HEK293 (cell line): ENCODE results near the gene RASSF8.
A peak's percentile ranks its signal among the peaks of the same experiment; 100 is the strongest.

ENCODE experiments used
- CTCF ChIA-PET: fragments of 350-600 bp; formaldehyde crosslinking; extraction: SDS; loops from one replicate; lab custom pipeline; 2021; ENCODE audit warnings: antibody characterized with exemption; lab: Yijun Ruan, JAX
- POLR2A ChIA-PET: fragments of 300-600 bp; formaldehyde crosslinking; extraction: SDS; loops from one replicate; lab custom pipeline; 2020; ENCODE audit warnings: antibody characterized with exemption, inconsistent platforms; lab: Yijun Ruan, JAX
- H3K27ac ChIP-seq: fragments of 200-500 bp; sonication (Bioruptor generic); 2 replicates; pipeline ENCODE4 v1.5.1; 2014; ENCODE audit warnings: low read depth, low read length, control low read depth, inconsistent platforms; ENCODE audit errors: extremely low read depth
- H3K36me3 ChIP-seq, 2 experiments: fragments of 200-500 bp in 1 of 2; sonication (Bioruptor generic) in 1 of 2; 1 replicate in 1 of 2; 2 replicates in 1 of 2; pipeline ENCODE4 v1.5.1; 2014 to 2017; ENCODE audit warnings: inconsistent platforms in 2 of 2, low read length in 2 of 2; ENCODE audit not compliant: control insufficient read depth in 2 of 2, insufficient read depth in 1 of 2
- H3K4me1 ChIP-seq: fragments of 200-500 bp; sonication (Bioruptor generic); 2 replicates; pipeline ENCODE4 v1.5.1; 2014; ENCODE audit warnings: mild to moderate bottlenecking, low read length, inconsistent platforms; ENCODE audit not compliant: control insufficient read depth, insufficient read depth
- H3K4me3 ChIP-seq: 2 replicates; pipeline ENCODE4 v1.5.1; 2011; ENCODE audit warnings: low read depth, mild to moderate bottlenecking, control low read depth, low read length, moderate library complexity
- H3K9me3 ChIP-seq: fragments of 200-500 bp; sonication (Bioruptor generic); 2 replicates; pipeline ENCODE4 v1.5.1; 2014; ENCODE audit warnings: low read depth, low read length, inconsistent platforms; ENCODE audit not compliant: control insufficient read depth, insufficient read depth
- BCL6B ChIP-seq: fragments of 450-650 bp; formaldehyde crosslinking; IDR thresholded peaks from 2 replicates; pipeline ENCODE4 v1.5.1; 2017; ENCODE audit warnings: missing biosample characterization, missing genetic modification characterization
- CTCF ChIP-seq: fragments of 450-650 bp; formaldehyde crosslinking; IDR thresholded peaks from 2 replicates; pipeline ENCODE4 v1.5.1; 2016; ENCODE audit warnings: missing biosample characterization, missing genetic modification characterization
- HOXA7 ChIP-seq: sonication (generic); formaldehyde crosslinking; IDR thresholded peaks from 2 replicates; pipeline ENCODE4 v1.8.1; 2022; ENCODE audit warnings: missing genetic modification reagents, borderline replicate concordance
- INSM2 ChIP-seq: fragments of 450-650 bp; formaldehyde crosslinking; IDR thresholded peaks from 2 replicates; pipeline ENCODE4 v1.5.1; 2016; ENCODE audit warnings: missing biosample characterization, missing genetic modification characterization
- ZBTB1 ChIP-seq: fragments of 450-650 bp; formaldehyde crosslinking; IDR thresholded peaks from 2 replicates; pipeline ENCODE4 v1.5.1; 2016; ENCODE audit warnings: missing biosample characterization, missing genetic modification characterization
- ZBTB48 ChIP-seq: fragments of 450-650 bp; formaldehyde crosslinking; IDR thresholded peaks from 2 replicates; pipeline ENCODE4 v1.5.1; 2016; ENCODE audit warnings: missing biosample characterization, missing genetic modification characterization
- ZBTB8A ChIP-seq: fragments of 450-650 bp; formaldehyde crosslinking; IDR thresholded peaks from 2 replicates; pipeline ENCODE4 v1.5.1; 2016; ENCODE audit warnings: missing biosample characterization, missing genetic modification characterization
- ZNF280C ChIP-seq: fragments of 450-650 bp; formaldehyde crosslinking; IDR thresholded peaks from 2 replicates; pipeline ENCODE4 v1.5.1; 2016; ENCODE audit warnings: missing biosample characterization, missing genetic modification characterization
- ZNF433 ChIP-seq: fragments of 450-650 bp; formaldehyde crosslinking; IDR thresholded peaks from 2 replicates; pipeline ENCODE4 v1.5.1; 2016; ENCODE audit warnings: missing biosample characterization, missing genetic modification characterization, low read depth
- ZNF488 ChIP-seq: fragments of 450-650 bp; formaldehyde crosslinking; IDR thresholded peaks from 2 replicates; pipeline ENCODE4 v1.5.1; 2016; ENCODE audit warnings: missing biosample characterization, missing genetic modification characterization
- ZNF501 ChIP-seq: fragments of 450-650 bp; formaldehyde crosslinking; IDR thresholded peaks from 2 replicates; pipeline ENCODE4 v1.5.1; 2016; ENCODE audit warnings: missing biosample characterization, missing genetic modification characterization
- ZNF548 ChIP-seq: fragments of 450-650 bp; formaldehyde crosslinking; IDR thresholded peaks from 2 replicates; pipeline ENCODE4 v1.5.1; 2016; ENCODE audit warnings: missing biosample characterization, missing genetic modification characterization
- ZNF561 ChIP-seq: fragments of 450-650 bp; IDR thresholded peaks from 2 replicates; pipeline ENCODE4 v1.5.1; 2018; ENCODE audit warnings: missing biosample characterization, missing genetic modification characterization, borderline replicate concordance
- ZNF600 ChIP-seq: fragments of 450-650 bp; formaldehyde crosslinking; IDR thresholded peaks from 2 replicates; pipeline ENCODE4 v1.5.1; 2016; ENCODE audit warnings: missing biosample characterization, missing genetic modification characterization
- ZNF670 ChIP-seq: fragments of 450-650 bp; formaldehyde crosslinking; IDR thresholded peaks from 2 replicates; pipeline ENCODE4 v1.5.1; 2016; ENCODE audit warnings: missing biosample characterization, missing genetic modification characterization, low read depth
- ZNF777 ChIP-seq: fragments of 450-650 bp; formaldehyde crosslinking; IDR thresholded peaks from 2 replicates; pipeline ENCODE4 v1.5.1; 2017; ENCODE audit warnings: missing biosample characterization, missing genetic modification characterization, borderline replicate concordance
- ZSCAN5A ChIP-seq: fragments of 450-650 bp; formaldehyde crosslinking; IDR thresholded peaks from 2 replicates; pipeline ENCODE4 v1.5.1; 2016; ENCODE audit warnings: missing biosample characterization, missing genetic modification characterization
- TF ChIP-seq, protein P1 (sequence below): fragments of 450-650 bp; formaldehyde crosslinking; IDR thresholded peaks from 2 replicates; pipeline ENCODE4 v1.5.1; 2016; ENCODE audit warnings: missing biosample characterization, missing genetic modification characterization

Gene RASSF8

DNA sequence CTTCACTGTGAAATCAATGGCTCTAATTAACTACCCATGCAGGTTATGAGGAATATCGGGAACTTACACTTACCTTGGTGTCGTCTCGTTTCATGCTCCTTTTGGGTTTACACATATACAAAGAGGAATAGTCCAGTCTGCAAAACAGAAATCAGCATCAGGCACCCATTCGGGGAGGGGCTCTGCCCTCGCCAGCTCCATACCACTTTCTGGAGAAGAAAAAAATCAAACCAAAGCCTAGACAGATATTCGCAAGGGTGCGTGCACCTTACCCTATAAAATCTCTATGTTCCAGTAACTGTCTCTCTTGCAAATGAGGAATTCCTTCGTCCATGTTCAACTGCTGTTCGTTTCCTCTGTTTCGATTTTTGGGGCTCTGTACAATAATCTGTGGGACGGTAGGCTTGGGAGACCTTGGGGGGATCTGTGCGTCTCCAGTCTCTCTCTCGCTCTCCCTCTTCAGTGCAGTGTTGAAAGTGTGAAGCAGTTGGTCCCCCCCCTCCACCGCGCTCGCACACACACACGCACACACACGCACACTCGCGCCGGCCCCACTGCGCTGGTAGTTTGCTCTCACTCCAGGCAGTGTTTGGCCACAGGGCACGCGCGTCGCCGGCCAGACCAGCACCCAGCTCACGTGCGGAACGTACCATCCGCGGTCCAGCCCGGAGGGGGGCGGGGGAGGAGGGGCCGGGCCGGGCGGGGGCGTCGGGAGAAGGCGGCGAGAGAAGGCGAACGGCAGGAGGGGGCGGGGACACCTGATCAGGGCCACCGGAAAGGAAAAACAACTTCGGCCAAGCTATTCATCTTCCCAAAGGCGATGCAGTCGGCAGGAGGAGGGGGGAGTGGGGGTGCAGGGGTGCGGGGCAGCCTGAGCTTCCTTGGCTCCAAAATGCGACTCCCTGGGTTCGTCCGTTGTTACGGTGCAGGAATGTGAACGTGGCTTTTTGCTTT lies 166.2 kb downstream of the RASSF8 start, which contains the start of gene BHLHE41 (continued):
- no peak for TF ChIP-seq ZNF777 (tag by site-specific recombination)

GRCh38 chr12:26125400-26126339 lies 167.2 kb downstream of the RASSF8 start:
- H3K9me3 ChIP-seq: no peaks in the 10 kb centered on the region
- no peaks in the 10 kb centered on the region for H3K36me3 ChIP-seq
- H3K4me3 ChIP-seq: peak overlapping the region; percentile 43
- CTCF ChIA-PET: interaction anchor here (0.7 to 1.2 kb wide), 2 partner anchors 96 to 314 kb away, joined by 3 read pairs; no protein-coding TSS in a partner anchor
- H3K27ac ChIP-seq: peak overlapping the region; percentile 93
- H3K4me1 ChIP-seq: peaks cover 9% of the 10 kb centered on the region
- POLR2A ChIA-PET: interaction anchor here (0.6 to 1.7 kb wide), 5 partner anchors 11 to 1247 kb away, joined by 3 to 6 read pairs (median 4); no protein-coding TSS in a partner anchor
- TF ChIP-seq ZNF561 (tag by site-specific recombination): no peak
- TF ChIP-seq INSM2 (tag by site-specific recombination): no peak
- TF ChIP-seq CTCF (tag by site-specific recombination): no peak
- no peak for TF ChIP-seq ZNF670 (tag by site-specific recombination)
- peak; percentile 81 for TF ChIP-seq ZNF501
- TF ChIP-seq ZBTB1 (tag by site-specific recombination): no peak
- TF ChIP-seq ZNF600 (tag by site-specific recombination): peak; percentile 88
- no peak for TF ChIP-seq ZNF548 (tag by site-specific recombination)
- TF ChIP-seq BCL6B (tag by site-specific recombination): no peak
- peak; percentile 15; the same call in 1 of the 2 replicates for TF ChIP-seq ZBTB48 (tag by site-specific recombination)
- TF ChIP-seq ZBTB8A (tag by site-specific recombination): no peak
- TF ChIP-seq ZSCAN5A (tag by site-specific recombination): no peak
- TF ChIP-seq ZNF280C (tag by site-specific recombination): no peak
- TF ChIP-seq HOXA7 (CRISPR knock-in tag): no peak
- TF ChIP-seq ZNF433 (tag by site-specific recombination): no peak
- TF ChIP-seq, protein P1, sequence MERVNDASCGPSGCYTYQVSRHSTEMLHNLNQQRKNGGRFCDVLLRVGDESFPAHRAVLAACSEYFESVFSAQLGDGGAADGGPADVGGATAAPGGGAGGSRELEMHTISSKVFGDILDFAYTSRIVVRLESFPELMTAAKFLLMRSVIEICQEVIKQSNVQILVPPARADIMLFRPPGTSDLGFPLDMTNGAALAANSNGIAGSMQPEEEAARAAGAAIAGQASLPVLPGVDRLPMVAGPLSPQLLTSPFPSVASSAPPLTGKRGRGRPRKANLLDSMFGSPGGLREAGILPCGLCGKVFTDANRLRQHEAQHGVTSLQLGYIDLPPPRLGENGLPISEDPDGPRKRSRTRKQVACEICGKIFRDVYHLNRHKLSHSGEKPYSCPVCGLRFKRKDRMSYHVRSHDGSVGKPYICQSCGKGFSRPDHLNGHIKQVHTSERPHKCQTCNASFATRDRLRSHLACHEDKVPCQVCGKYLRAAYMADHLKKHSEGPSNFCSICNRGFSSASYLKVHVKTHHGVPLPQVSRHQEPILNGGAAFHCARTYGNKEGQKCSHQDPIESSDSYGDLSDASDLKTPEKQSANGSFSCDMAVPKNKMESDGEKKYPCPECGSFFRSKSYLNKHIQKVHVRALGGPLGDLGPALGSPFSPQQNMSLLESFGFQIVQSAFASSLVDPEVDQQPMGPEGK (tag by site-specific recombination): peak; percentile 87
- TF ChIP-seq ZNF488: no peak
